Stimulated activated CD4-positive, alpha-beta T cell treated with anti-CD3 and anti-CD28 coated beads, Interleukin-1b, Interleukin-23, amount 100 ng/mL, for 1 hour (primary cell): ENCODE results near the gene SYS1.

Source experiments
- DNase-seq, 2 donors: peaks; one replicate each; pipeline ENCODE4 v3.0.0-alpha.2; 2020; ENCODE audit warnings: low read depth in 2 of 2

The SYS1 gene

DNA sequence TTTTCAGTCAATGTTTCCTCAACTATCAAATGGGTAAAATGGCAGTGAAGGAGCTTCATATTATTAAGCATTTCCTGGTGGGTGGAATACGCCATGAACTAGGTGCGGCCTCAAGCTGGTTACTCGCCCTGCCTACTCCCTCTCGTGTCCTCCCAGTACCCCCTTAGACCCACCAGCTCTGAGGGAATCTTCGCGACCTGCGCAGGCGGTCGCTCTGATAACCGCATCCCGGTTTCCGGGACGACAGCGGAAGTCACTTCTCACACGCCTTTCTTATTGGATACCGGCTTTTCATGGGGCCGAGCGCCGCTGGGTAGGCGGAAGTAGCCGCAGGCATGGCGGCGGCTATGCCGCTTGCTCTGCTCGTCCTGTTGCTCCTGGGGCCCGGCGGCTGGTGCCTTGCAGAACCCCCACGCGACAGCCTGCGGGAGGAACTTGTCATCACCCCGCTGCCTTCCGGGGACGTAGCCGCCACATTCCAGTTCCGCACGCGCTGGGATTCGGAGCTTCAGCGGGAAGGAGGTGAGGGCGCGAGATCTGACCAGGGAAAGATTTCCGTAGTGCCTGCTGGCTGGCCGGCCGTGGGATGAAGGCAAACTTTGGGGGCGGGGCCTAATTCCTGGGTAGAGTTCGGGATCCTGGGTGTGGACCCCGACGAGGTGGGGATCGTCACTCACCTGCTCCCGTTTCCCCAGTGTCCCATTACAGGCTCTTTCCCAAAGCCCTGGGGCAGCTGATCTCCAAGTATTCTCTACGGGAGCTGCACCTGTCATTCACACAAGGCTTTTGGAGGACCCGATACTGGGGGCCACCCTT is 53.1 kb downstream of the SYS1 start, which contains the start of gene PIGT:
TSS of gene PIGT (plus strand) at position 320 of the 816 bp plus-strand sequence. CDS start at position 336, 16 bp downstream.
- DNase-seq: peak; percentile 69

- DNase-seq: no peak
Observed at GRCh38 chr20:45416917-45417316, 54.0 kb downstream of the SYS1 start.
